ENCODE data around the gene DNAJB2.

Gene DNAJB2

DNA sequence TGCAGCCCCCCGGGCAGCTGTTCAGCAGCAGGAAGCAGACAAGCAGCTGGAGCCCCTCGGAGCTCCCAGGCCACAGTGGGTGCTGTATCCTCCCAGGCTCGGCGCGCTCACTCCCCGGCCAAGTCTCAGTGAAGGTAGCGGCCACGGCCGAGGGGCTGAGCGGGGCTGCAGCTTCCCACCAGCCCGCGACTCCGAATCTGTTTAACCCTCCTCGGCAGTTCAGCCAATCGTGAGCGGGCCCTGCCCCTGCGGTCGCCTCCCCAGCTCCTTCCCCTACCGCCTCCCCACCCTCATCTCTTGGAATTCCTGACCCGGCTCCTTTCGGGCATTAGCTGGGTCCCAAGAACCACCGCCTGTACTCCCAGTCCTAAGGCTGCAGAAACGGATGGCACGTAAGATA lies 53.4 kb downstream of the DNAJB2 start, which contains the start of gene RESP18:
Gene RESP18 (minus strand): TSS at position 203 of the 400 bp plus-strand sequence.
- TF ChIP-seq, protein P1, sequence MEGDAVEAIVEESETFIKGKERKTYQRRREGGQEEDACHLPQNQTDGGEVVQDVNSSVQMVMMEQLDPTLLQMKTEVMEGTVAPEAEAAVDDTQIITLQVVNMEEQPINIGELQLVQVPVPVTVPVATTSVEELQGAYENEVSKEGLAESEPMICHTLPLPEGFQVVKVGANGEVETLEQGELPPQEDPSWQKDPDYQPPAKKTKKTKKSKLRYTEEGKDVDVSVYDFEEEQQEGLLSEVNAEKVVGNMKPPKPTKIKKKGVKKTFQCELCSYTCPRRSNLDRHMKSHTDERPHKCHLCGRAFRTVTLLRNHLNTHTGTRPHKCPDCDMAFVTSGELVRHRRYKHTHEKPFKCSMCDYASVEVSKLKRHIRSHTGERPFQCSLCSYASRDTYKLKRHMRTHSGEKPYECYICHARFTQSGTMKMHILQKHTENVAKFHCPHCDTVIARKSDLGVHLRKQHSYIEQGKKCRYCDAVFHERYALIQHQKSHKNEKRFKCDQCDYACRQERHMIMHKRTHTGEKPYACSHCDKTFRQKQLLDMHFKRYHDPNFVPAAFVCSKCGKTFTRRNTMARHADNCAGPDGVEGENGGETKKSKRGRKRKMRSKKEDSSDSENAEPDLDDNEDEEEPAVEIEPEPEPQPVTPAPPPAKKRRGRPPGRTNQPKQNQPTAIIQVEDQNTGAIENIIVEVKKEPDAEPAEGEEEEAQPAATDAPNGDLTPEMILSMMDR (IDR thresholded peaks at IDR 0.05; ENCODE audit: low read length, missing control alignments): no peak
- no peak within 1 kb of the TSS for H3K4me3 ChIP-seq (replicated peaks; ENCODE audit: low read depth, low read length)
- no peak for DNase-seq (ENCODE audit: low read depth)

DNA sequence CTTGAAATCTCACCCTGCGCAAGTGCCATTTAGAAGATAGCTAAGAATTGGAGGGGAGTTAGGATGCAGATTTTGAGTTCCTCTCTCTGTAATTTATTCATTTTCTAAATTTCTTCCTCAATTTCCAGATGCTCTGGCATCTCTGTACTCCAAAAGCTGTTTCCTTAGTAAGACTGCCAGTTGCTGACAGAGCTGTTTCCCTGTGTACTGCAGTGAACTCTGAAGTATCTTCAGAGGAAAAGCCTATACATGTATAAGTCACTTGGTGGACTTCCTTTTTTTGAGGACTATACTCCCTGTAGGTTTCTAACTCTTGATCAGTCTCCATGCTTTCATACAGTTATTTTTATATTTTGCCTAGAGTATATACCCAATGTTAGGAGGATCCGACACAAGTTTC lies 54.9 kb downstream of the DNAJB2 start:
- DNase-seq (ENCODE audit: low read depth): no peak
- H3K4me3 ChIP-seq (replicated peaks; ENCODE audit: low read depth, low read length): no peak overlapping the region
- TF ChIP-seq, protein P1 (IDR thresholded peaks at IDR 0.05; ENCODE audit: low read length, missing control alignments): no peak

DNA sequence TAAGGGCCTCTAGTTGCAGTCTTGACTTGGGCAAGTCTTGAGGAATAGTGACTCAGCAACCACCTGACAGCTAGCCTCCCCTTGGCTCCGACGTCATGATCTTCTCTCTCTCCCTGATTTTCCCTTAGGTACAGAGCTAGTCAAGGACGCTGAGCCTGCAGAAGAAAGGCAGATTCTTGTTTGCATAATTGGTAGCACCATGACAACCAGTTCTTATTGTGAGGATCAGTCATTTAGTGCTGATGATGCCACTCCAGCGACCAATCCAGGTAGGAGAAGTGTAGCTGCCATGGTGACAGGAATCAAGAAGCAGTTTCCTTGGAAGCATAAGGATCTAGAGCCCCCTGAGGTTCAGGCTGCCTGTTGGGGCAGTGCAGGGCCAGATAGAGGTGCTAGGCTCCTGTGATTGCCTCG lies 56.2 kb downstream of the DNAJB2 start:
- DNase-seq (ENCODE audit: low read depth): no peak
- TF ChIP-seq, protein P1 (IDR thresholded peaks at IDR 0.05; ENCODE audit: low read length, missing control alignments): no peak
- H3K4me3 ChIP-seq (replicated peaks; ENCODE audit: low read depth, low read length): no peak overlapping the region
